T47D (cell line): ENCODE data around the gene KRTAP12-3.
"Not testable (repeated sequence)": the region's sequence is repeated elsewhere in the genome, so short reads cannot be mapped to it uniquely, and the experiment has no call there.

Experiments
- DNase-seq, 2 experiments: peaks; one replicate each; pipeline versions ENCODE4 v3.0.0 to v3.0.0-alpha.2; 2011 to 2012; ENCODE audit warnings: low read depth in 1 of 2, low spot score in 1 of 2
- JUND ChIP-seq: IDR thresholded peaks from 2 replicates; pipeline ENCODE4 v1.6.1; 2012; ENCODE audit warnings: low read depth
- in situ Hi-C: cut with HindIII; loops from 2 replicates; pipeline ENCODE4 v1.10.0; 2016; ENCODE audit warnings: low sequenced_read_pairs, low pct_unique_long_range_greater_than_20kb

The KRTAP12-3 gene

DNA sequence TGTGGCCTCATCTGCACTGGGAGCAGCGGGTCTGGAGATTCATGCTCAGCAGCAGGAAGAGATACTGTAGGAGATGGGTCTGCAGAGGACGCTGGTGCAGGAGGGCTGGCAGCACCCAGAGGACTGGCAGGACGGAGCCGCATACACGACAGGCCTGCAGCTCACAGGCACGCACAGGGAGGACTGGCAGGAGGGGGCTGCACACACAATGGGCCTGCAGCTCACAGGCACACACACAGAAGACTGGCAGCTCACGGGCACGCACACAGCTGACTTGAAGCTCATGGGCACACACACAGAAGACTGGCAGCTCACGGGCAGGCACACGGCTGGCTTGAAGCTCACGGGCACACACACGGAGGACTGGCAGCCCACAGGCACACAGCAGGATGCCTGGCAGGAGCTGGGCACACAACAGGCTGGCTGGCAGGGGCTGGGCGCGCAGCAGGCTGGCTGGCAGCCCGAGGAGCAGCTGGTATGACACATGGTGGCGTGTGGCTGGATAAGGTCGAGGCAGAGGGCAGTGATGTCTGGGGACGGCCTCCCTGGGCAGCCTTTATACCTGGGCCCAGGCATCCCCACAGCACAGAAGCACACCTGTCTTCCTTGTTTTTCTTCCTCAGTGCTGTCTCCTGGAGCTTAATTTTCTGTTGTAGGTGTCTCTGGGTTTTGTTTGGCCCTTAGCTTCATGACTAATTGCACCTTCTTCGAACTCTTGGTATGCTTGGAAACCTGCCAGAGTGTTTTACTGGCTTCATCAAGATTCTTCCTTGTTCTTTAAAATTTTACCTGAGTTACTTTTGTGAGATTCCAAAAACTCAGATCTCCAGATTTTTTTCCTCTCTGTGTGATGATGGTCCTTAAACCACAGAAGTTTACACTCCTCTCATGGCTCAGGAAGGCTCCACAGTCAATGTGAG lies 8.9 kb downstream of the KRTAP12-3 start, which contains the start of gene KRTAP12-2:
TSS of gene KRTAP12-2 (minus strand) at position 527 of the 920 bp plus-strand sequence. CDS start at position 486, 41 bp downstream.
- DNase-seq = no peak
- TF ChIP-seq JUND = no peak
- in situ Hi-C loops = no loop called here

DNA sequence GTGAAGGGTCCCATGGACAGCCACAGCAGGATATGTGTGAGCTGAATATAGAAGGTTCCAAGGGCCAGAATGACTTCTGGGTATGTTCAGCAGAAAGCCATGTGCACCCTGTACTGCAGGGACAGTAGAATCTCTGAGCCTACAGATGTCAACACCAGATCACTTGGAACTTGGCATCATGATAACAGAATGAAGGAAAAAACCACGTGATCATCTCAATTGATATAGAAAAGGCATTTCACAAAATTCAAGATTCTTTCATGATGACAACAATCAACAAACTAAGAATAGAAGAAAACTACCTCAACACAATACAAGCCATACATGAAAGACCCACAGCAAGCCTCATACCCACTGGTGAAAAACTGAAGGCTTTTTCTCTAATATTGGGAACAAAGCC lies 9.9 kb downstream of the KRTAP12-3 start:
- in situ Hi-C loops = no loop called here
- no peak for DNase-seq
- TF ChIP-seq JUND = no peak

- DNase-seq = no peak
- in situ Hi-C loops = no loop called here
- TF ChIP-seq JUND = no peak
Measured at GRCh38 chr21:44670642-44671432, 13.1 kb downstream of the KRTAP12-3 start.

DNA sequence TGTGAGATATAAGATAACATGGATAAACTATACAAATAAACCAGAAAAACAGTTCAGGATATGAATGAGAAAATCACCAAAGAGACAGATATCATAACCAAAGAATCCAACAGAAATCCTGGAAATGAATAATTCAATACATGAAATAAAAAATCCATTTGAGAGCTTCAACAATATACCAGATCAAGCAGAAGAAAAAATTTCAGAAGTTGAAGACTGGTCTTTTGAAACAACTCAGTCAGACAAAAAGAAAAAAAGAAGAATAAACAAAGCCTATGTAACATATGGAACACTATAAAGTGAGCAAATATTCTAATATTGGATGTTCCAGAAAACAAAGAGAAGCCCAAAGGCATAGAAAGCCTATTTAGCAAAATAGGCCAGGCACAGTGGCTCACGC lies 14.2 kb downstream of the KRTAP12-3 start:
- in situ Hi-C loops = no loop called here
- DNase-seq = no peak
- TF ChIP-seq JUND = no peak

DNA sequence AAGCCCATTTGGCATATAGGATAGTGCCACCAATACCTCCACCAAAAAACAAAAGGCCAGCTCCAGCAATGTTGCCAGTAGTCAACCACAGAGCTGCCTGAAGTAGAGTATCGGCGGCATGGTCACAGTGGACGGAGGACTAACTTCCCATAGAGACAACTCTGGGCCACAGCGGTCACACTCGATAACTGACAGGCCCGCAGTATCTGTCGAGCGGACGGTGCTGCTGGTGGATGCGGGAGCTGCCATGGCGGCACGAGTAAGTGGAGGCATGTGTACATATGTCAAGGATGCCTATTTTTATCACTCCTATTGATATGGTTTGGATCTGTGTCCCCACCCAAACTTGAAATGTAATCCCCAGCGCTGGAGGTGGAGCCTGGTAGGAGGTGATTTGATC lies 20.1 kb downstream of the KRTAP12-3 start:
- no peak for DNase-seq
- in situ Hi-C loops = no loop called here
- no peak for TF ChIP-seq JUND

DNA sequence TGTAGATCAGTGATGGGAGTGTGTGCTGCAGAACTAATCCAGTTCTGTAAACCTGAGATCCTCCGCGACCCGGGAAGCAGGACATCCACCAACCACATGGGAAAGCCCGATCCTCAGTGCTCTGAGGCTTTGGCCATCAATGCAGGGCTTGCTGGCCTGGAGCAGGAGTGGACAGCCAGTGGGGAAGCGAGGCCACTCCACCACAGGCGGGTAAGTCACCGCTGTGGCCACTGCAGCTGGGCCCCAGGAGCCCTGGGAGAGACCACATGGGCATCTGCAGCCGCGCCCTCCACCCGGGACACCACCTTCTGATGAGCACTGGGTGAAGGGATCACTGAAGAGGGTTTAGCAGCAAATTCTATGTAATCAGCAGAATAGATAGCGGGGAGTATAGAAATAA lies 23.4 kb downstream of the KRTAP12-3 start:
- in situ Hi-C loops = no loop called here
- no peak for TF ChIP-seq JUND

GRCh38 chr21:44681861-44682579 lies 24.3 kb downstream of the KRTAP12-3 start, which contains the start of gene KRTAP12-1:
TSS of gene KRTAP12-1 (minus strand) at chr21:44682163. CDS start at chr21:44682123, 40 bp downstream.
- in situ Hi-C loops = no loop called here
- DNase-seq = no peak
- TF ChIP-seq JUND = no peak

More for the DNA sequence above, 23.4 kb downstream of the KRTAP12-3 start:
- DNase-seq = no peak

- in situ Hi-C loops = no loop called here
- TF ChIP-seq JUND = no peak
- no peak for DNase-seq
Measured at GRCh38 chr21:44682580-44683151, 24.9 kb downstream of the KRTAP12-3 start.

DNA sequence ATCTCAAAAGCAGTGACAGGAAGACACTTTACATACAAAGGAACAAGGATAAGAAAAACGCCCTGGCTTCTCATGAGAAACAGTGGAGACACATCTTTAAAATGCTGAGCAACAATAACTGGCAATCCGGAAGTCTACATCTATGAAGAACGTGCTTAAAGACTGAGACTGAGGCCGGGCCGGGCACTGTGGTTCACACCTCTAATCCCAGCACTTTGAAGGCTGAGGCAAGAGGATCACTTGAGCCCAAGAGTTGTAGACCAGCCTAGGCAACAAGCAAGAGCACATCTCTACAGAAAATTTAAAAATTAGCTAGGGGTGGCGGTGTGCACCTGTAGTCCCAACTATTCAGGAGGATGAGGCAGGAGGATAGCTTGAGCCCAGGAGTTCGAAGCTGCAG lies 26.3 kb downstream of the KRTAP12-3 start:
- no peak for TF ChIP-seq JUND
- in situ Hi-C loops = no loop called here
- DNase-seq = no peak

GRCh38 chr21:44684483-44684882 lies 26.8 kb downstream of the KRTAP12-3 start:
- no peak for TF ChIP-seq JUND
- in situ Hi-C loops = no loop called here
- DNase-seq = no peak

- in situ Hi-C loops, DNase-seq: not testable (repeated sequence)
Measured at GRCh38 chr21:44685050-44685449, 27.3 kb downstream of the KRTAP12-3 start.

- in situ Hi-C loops = no loop called here
- DNase-seq = no peak
- TF ChIP-seq JUND = no peak
Measured at GRCh38 chr21:44686000-44686781, 28.5 kb downstream of the KRTAP12-3 start.
